PFSK-1 (cell line): Measurements from ENCODE around the gene ARHGAP4.

Experiments
- FOXP2 ChIP-seq: optimal IDR thresholded peaks from 2 replicates; pipeline ENCODE3; 2011; ENCODE audit warnings: borderline replicate concordance, control low read depth, inconsistent platforms; ENCODE audit not compliant: insufficient read depth; ENCODE audit errors: extremely low read length, extremely low read depth
- POLR2AphosphoS5 ChIP-seq: IDR thresholded peaks from 2 replicates; pipeline ENCODE4 v1.6.1; 2012; ENCODE audit warnings: low read depth, mild to moderate bottlenecking, control low read depth, low read length, moderate library complexity
- SIN3A ChIP-seq: IDR thresholded peaks from 2 replicates; pipeline ENCODE4 v1.6.1; 2012; ENCODE audit warnings: mild to moderate bottlenecking, low read length, moderate library complexity, borderline replicate concordance; ENCODE audit not compliant: insufficient read depth
- TAF1 ChIP-seq: IDR thresholded peaks from 2 replicates; pipeline ENCODE4 v1.6.1; 2012; ENCODE audit warnings: low read length, control low read depth, borderline replicate concordance; ENCODE audit not compliant: insufficient read depth
- TF ChIP-seq, protein P1 (sequence below), 2 experiments: IDR thresholded peaks; 2 replicates each; pipeline versions ENCODE4 v1.6.1 to v1.8.0; 2011 to 2012; ENCODE audit warnings: low read depth in 2 of 2, low read length in 2 of 2, control low read depth in 1 of 2, inconsistent platforms in 1 of 2, mild to moderate bottlenecking in 1 of 2, moderate library complexity in 1 of 2; ENCODE audit not compliant: insufficient read depth in 1 of 2

ARHGAP4 gene

GRCh38 chrX:153881281-153881680 is 44.8 kb downstream of the ARHGAP4 start:
- TF ChIP-seq POLR2AphosphoS5 (no peak), TAF1 (no peak)

- TF ChIP-seq, protein P1, sequence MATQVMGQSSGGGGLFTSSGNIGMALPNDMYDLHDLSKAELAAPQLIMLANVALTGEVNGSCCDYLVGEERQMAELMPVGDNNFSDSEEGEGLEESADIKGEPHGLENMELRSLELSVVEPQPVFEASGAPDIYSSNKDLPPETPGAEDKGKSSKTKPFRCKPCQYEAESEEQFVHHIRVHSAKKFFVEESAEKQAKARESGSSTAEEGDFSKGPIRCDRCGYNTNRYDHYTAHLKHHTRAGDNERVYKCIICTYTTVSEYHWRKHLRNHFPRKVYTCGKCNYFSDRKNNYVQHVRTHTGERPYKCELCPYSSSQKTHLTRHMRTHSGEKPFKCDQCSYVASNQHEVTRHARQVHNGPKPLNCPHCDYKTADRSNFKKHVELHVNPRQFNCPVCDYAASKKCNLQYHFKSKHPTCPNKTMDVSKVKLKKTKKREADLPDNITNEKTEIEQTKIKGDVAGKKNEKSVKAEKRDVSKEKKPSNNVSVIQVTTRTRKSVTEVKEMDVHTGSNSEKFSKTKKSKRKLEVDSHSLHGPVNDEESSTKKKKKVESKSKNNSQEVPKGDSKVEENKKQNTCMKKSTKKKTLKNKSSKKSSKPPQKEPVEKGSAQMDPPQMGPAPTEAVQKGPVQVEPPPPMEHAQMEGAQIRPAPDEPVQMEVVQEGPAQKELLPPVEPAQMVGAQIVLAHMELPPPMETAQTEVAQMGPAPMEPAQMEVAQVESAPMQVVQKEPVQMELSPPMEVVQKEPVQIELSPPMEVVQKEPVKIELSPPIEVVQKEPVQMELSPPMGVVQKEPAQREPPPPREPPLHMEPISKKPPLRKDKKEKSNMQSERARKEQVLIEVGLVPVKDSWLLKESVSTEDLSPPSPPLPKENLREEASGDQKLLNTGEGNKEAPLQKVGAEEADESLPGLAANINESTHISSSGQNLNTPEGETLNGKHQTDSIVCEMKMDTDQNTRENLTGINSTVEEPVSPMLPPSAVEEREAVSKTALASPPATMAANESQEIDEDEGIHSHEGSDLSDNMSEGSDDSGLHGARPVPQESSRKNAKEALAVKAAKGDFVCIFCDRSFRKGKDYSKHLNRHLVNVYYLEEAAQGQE (IDR thresholded peaks at IDR 0.05; ENCODE audit: insufficient read depth in 1 of 2, low read depth in 2 of 2, low read length in 2 of 2): no peak
- TF ChIP-seq FOXP2 (no peak), POLR2AphosphoS5 (no peak)
These were observed 45.6 kb downstream of the ARHGAP4 start for GRCh38 chrX:153880440-153880815.

- TF ChIP-seq FOXP2: no peak
- TF ChIP-seq POLR2AphosphoS5: no peak
- TF ChIP-seq SIN3A: no peak
These were observed 46.2 kb downstream of the ARHGAP4 start for GRCh38 chrX:153879741-153880439.

- TF ChIP-seq, protein P1 (IDR thresholded peaks at IDR 0.05; ENCODE audit: insufficient read depth in 1 of 2, low read depth in 2 of 2, low read length in 2 of 2): no peak
- TF ChIP-seq TAF1 (no peak), FOXP2 (no peak), POLR2AphosphoS5 (no peak)
These were observed 47.0 kb downstream of the ARHGAP4 start for GRCh38 chrX:153878969-153879653.

GRCh38 chrX:153878345-153878744 is 47.7 kb downstream of the ARHGAP4 start:
- no peak for TF ChIP-seq SIN3A
- TF ChIP-seq FOXP2: no peak
- TF ChIP-seq, protein P1 (IDR thresholded peaks at IDR 0.05; ENCODE audit: insufficient read depth in 1 of 2, low read depth in 2 of 2, low read length in 2 of 2): no peak
- no peak for TF ChIP-seq POLR2AphosphoS5
- no peak for TF ChIP-seq TAF1

GRCh38 chrX:153877571-153878261 is 48.3 kb downstream of the ARHGAP4 start:
- no peak for TF ChIP-seq POLR2AphosphoS5
